SK-N-SH treated with all-trans-retinoic acid at 6 μM for 48 hours (cell line): ENCODE results near the gene MTIF2.
"Not testable (repeated sequence)": the region's sequence is repeated elsewhere in the genome, so short reads cannot be mapped to it uniquely, and the experiment has no call there.

Source experiments
- ATAC-seq: fragments of 200-7000 bp; cut with Tn5 transposase; 3 replicates; pipeline ENCODE4 v1.9.1; 2020; ENCODE audit warnings: mild to moderate bottlenecking, moderate library complexity
- ARNTL ChIP-seq: fragments of 450-650 bp; formaldehyde crosslinking; IDR thresholded peaks from 2 replicates; pipeline ENCODE4 v1.5.0; 2020; ENCODE audit warnings: low read depth, mild to moderate bottlenecking, moderate library complexity, borderline replicate concordance
- BACH2 ChIP-seq: fragments of 250-450 bp; sonication (Bioruptor Pico); IDR thresholded peaks from 2 replicates; pipeline ENCODE4 v1.9.0; 2021; ENCODE audit warnings: mild to moderate bottlenecking, borderline replicate concordance
- CREB5 ChIP-seq: fragments of 250-450 bp; sonication (Bioruptor Pico); IDR thresholded peaks from 2 replicates; pipeline ENCODE4 v1.5.1; 2020; ENCODE audit warnings: low read depth, mild to moderate bottlenecking, moderate library complexity
- CSDC2 ChIP-seq: fragments of 250-450 bp; sonication (Bioruptor Pico); IDR thresholded peaks from 2 replicates; pipeline ENCODE4 v1.5.0; 2020; ENCODE audit warnings: mild to moderate bottlenecking, moderate library complexity
- CSRNP3 ChIP-seq: fragments of 250-450 bp; sonication (Bioruptor Pico); IDR thresholded peaks from 2 replicates; pipeline ENCODE4 v1.5.1; 2021; ENCODE audit warnings: mild to moderate bottlenecking, moderate library complexity
- ISL1 ChIP-seq: fragments of 250-450 bp; sonication (Bioruptor Pico); IDR thresholded peaks from 2 replicates; pipeline ENCODE4 v2.1.2; 2022; ENCODE audit warnings: mild to moderate bottlenecking, moderate library complexity
- OSR1 ChIP-seq: fragments of 250-450 bp; sonication (Bioruptor Pico); IDR thresholded peaks from 2 replicates; pipeline ENCODE4 v1.8.0; 2022; ENCODE audit warnings: moderate library complexity, mild to moderate bottlenecking, inconsistent platforms
- PATZ1 ChIP-seq: fragments of 250-450 bp; sonication (Bioruptor Pico); IDR thresholded peaks from 2 replicates; pipeline ENCODE4 v1.8.0; 2020; ENCODE audit warnings: mild to moderate bottlenecking, moderate library complexity, borderline replicate concordance
- PPARA ChIP-seq: fragments of 250-450 bp; sonication (Bioruptor Pico); IDR thresholded peaks from 2 replicates; pipeline ENCODE4 v1.5.0; 2020; ENCODE audit warnings: mild to moderate bottlenecking, borderline replicate concordance
- TCF4 ChIP-seq: fragments of 250-450 bp; sonication (Bioruptor Pico); IDR thresholded peaks from 2 replicates; pipeline ENCODE4 v1.8.0; 2021; ENCODE audit warnings: mild to moderate bottlenecking, moderate library complexity, borderline replicate concordance
- TOX ChIP-seq: fragments of 250-450 bp; sonication (Bioruptor Pico); IDR thresholded peaks from 2 replicates; pipeline ENCODE4 v1.8.0; 2021; ENCODE audit warnings: mild to moderate bottlenecking, moderate library complexity, borderline replicate concordance
- TSHZ2 ChIP-seq: fragments of 250-450 bp; sonication (Bioruptor Pico); IDR thresholded peaks from 2 replicates; pipeline ENCODE4 v1.5.0; 2020; ENCODE audit warnings: mild to moderate bottlenecking, moderate library complexity
- ZC3H10 ChIP-seq: fragments of 250-450 bp; sonication (Bioruptor Pico); IDR thresholded peaks from 2 replicates; pipeline ENCODE4 v1.5.1; 2021; ENCODE audit warnings: mild to moderate bottlenecking, moderate library complexity
- ZFP3 ChIP-seq: fragments of 250-450 bp; sonication (Bioruptor Pico); IDR thresholded peaks from 2 replicates; pipeline ENCODE4 v1.5.0; 2020; ENCODE audit warnings: mild to moderate bottlenecking, moderate library complexity
- ZFP30 ChIP-seq: fragments of 450-650 bp; formaldehyde crosslinking; IDR thresholded peaks from 2 replicates; pipeline ENCODE4 v1.5.0; 2022; ENCODE audit warnings: mild to moderate bottlenecking, moderate library complexity
- ZNF8 ChIP-seq: fragments of 450-650 bp; formaldehyde crosslinking; IDR thresholded peaks from 2 replicates; pipeline ENCODE4 v1.5.0; 2020; ENCODE audit warnings: mild to moderate bottlenecking, moderate library complexity

MTIF2 gene

GRCh38 chr2:55277310-55277709 lies 8.3 kb upstream of the MTIF2 start:
- TF ChIP-seq ZFP30 (CRISPR knock-in tag) (no peak), ZNF8 (CRISPR knock-in tag) (no peak), ZFP3 (no peak), CSRNP3 (CRISPR knock-in tag) (no peak), TSHZ2 (CRISPR knock-in tag) (no peak), PPARA (no peak), ISL1 (no peak), ZC3H10 (CRISPR knock-in tag) (no peak), ARNTL (CRISPR knock-in tag) (no peak), PATZ1 (CRISPR knock-in tag) (no peak), TOX (CRISPR knock-in tag) (no peak)
- no peak for ATAC-seq

- not testable (repeated sequence) for ATAC-seq
These were observed 5.3 kb upstream of the MTIF2 start for GRCh38 chr2:55274346-55274745.

GRCh38 chr2:55269645-55269990 lies 587 bp upstream of the MTIF2 start:
- TF ChIP-seq TSHZ2 (CRISPR knock-in tag) = no peak
- no peak for TF ChIP-seq BACH2 (CRISPR knock-in tag)
- TF ChIP-seq OSR1 (CRISPR knock-in tag) = no peak
- no peak for TF ChIP-seq ZC3H10 (CRISPR knock-in tag)
- no peak for TF ChIP-seq CSDC2 (CRISPR knock-in tag)
- TF ChIP-seq ZFP30 (CRISPR knock-in tag) = no peak
- TF ChIP-seq CREB5 (CRISPR knock-in tag) = no peak
- TF ChIP-seq PPARA = no peak
- TF ChIP-seq CSRNP3 (CRISPR knock-in tag) = no peak
- TF ChIP-seq TCF4 (CRISPR knock-in tag) = no peak
- TF ChIP-seq TOX (CRISPR knock-in tag) = no peak
- peak; percentile 27 for ATAC-seq
